HG02588 (cell line): ENCODE measurements around the gene CCDC88B.

Source experiments
- ATAC-seq: cut with Tn5 transposase; IDR thresholded peaks from one replicate; pipeline ENCODE4 v1.9.1; 2021; ENCODE audit warnings: mild to moderate bottlenecking, moderate library complexity; ENCODE audit not compliant: unreplicated experiment

CCDC88B gene, protein sequence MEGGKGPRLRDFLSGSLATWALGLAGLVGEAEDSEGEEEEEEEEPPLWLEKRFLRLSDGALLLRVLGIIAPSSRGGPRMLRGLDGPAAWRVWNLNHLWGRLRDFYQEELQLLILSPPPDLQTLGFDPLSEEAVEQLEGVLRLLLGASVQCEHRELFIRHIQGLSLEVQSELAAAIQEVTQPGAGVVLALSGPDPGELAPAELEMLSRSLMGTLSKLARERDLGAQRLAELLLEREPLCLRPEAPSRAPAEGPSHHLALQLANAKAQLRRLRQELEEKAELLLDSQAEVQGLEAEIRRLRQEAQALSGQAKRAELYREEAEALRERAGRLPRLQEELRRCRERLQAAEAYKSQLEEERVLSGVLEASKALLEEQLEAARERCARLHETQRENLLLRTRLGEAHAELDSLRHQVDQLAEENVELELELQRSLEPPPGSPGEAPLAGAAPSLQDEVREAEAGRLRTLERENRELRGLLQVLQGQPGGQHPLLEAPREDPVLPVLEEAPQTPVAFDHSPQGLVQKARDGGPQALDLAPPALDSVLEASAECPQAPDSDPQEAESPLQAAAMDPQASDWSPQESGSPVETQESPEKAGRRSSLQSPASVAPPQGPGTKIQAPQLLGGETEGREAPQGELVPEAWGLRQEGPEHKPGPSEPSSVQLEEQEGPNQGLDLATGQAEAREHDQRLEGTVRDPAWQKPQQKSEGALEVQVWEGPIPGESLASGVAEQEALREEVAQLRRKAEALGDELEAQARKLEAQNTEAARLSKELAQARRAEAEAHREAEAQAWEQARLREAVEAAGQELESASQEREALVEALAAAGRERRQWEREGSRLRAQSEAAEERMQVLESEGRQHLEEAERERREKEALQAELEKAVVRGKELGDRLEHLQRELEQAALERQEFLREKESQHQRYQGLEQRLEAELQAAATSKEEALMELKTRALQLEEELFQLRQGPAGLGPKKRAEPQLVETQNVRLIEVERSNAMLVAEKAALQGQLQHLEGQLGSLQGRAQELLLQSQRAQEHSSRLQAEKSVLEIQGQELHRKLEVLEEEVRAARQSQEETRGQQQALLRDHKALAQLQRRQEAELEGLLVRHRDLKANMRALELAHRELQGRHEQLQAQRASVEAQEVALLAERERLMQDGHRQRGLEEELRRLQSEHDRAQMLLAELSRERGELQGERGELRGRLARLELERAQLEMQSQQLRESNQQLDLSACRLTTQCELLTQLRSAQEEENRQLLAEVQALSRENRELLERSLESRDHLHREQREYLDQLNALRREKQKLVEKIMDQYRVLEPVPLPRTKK (N-terminal part only)

DNA sequence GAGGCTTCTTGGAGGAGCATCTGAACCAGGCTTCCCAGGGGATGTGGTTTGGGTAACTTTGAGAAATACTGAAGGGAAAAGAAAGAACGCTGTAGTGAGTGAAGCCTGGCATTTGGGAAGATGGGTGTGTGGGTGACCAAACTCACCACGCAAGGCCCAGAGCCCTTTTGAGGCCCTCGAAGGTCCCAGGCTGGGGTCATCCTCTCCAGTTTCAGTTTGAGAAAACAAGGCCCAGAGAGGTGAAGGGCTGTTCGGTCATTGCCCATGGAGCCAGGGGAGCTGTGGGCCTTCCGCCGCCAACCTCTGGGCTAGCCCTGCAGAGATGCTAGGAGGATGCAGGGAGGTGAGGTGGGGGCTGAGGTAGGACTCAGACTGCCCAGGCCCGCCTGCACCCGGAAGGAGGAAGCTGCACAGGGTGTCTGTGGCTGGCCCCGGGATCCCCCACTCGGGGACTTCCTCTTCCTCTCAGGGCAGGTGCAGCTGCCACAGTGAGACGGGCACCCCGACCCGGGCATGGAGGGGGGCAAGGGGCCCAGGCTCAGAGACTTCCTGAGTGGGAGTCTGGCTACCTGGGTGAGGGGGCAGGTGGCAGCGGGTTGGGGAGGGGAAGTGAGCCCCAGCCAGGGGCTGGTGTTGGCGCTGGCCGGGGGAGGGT is at the start of gene CCDC88B:
CCDC88B (plus strand) TSS at position 451 of the 655 bp plus-strand sequence; CDS start at position 514, 63 bp downstream.
- ATAC-seq, result peak; percentile 46

DNA sequence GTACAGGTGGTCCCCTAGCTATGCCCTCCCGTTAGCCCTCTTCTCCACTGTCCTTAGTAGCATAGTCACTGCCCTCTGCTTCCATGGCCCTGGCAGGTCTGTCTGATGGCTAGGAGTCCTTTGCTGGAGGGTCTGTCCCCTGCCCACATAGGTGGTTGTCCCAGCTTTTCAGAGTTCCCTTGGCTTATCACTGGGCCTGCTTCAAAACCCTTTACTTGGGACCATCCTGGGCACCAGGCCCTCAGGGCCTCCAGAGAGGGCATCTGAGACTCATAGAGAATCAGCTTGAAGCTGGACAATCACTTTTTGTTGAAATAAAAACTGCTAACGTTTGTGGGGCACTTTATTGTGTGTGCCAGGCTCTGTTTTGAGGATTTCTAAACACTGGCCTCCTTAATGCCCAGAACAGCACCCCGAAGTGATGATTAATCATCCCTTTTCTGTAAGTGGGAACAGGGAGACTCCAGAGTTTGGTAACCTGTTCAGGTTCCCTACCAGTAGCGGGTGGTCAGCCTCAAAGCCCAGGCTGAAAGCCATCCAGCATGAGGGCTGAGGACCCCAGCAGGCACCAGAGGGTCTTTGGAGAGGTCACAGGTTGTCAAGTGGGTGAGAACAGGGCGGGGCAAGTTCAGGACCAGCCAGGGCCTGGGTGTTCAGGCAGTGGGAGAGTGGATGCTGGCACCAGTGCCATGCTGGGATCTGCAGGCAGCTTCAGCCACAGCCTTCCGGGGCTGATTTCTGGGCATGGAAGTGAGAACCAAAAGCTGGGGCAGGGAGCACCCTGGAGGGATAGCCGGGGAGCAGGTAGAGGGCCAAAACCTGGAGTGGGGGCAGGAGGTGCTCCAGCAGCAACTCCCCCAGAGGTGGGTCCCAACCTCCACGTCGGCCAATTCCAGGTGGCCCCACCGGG is 49.4 kb upstream of the CCDC88B start:
- no peak for ATAC-seq

DNA sequence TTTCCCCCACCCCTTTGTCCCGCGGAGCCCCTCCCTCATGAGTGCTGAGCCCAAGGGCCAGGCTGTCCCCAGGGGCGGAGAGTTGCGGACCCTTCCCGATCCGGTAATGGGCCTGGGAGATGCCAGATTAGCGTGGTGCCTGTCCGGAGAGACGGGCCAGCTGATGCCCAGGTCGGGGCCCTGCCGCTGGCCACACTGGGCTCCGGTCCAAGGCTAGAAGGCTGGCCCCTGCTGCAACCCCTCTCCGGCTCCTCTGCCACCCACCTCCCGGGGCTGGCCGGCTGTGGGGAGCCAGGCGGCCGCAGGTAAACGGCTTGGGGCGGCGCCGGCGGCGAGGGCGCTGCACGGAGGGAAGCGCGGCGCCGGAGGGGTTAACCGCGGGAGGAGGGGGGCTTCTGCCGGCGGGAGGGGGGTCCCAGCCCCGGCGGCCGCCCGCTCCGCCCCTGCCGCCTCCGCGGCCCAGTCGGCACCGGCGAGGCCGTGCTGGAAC is 48.7 kb upstream of the CCDC88B start, which contains the start of gene KCNK4:
KCNK4 (plus strand) TSS at position 41 of the 490 bp plus-strand sequence. CDS start 1,717 bp downstream, outside the sequence.
- ATAC-seq, result no peak

DNA sequence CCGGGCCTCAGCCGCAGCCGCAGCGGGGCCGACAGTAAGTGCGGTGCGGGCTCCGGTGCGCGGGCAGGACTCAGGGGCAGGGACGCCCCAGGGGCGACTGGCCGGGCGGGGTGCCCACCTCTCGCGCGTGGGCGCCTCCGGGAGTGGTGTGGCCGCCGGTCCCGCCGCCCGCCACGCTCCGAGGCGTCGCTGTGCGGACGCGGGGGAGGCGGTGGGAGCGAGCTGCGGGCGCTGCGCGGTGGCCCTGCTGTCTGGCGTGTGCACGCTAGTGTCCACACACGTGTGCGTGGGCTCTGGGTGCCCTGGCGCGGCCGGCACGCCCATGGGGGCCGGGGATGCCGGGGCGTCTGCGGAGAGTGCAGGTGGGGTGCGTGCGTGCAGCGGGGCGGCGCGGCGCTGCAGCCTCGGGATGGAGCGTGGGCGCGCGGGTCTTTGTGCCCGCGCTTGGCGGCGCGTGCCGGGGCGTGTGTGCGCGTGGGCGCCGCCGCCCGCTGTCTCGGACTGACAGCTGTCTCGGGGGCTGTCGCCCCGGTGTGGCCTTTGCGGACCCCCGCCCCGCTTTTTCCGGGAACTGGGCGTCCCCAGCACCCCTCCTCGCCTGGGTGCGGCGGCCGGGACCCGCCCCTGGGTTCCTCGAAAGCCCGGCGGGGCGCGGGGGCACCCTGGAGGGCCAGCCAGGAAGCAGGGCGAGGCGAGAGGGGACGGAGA is 48.1 kb upstream of the CCDC88B start:
- no peak for ATAC-seq

DNA sequence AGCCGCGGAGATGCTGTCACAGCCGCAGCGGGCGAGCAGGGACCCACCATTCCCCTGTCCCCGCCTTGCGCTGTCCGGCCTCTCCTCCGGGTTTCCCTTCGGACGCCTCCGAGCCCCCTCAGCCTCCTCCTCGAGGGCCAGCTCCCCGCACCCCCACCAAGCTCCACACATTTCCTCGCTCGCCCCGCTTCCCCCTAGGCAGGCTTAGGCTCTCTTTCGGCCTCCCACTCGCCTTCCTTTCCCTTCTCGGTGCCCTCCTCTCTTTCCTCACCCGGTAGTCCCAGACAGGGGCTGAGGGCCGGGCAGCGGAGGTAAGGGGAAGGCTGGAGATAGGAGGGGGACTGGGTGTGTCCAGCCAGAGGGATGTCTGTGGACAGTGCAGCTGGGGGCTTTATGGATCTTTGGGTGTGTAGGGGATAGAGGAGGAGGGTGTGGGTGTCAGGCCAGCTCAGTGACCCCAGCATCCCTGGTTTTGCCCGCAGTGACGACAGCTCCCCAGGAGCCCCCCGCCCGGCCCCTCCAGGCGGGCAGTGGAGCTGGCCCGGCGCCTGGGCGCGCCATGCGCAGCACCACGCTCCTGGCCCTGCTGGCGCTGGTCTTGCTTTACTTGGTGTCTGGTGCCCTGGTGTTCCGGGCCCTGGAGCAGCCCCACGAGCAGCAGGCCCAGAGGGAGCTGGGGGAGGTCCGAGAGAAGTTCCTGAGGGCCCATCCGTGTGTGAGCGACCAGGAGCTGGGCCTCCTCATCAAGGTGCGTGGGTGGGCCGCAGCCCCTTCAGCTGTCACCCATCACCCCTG is 47.3 kb upstream of the CCDC88B start:
- no peak for ATAC-seq

DNA sequence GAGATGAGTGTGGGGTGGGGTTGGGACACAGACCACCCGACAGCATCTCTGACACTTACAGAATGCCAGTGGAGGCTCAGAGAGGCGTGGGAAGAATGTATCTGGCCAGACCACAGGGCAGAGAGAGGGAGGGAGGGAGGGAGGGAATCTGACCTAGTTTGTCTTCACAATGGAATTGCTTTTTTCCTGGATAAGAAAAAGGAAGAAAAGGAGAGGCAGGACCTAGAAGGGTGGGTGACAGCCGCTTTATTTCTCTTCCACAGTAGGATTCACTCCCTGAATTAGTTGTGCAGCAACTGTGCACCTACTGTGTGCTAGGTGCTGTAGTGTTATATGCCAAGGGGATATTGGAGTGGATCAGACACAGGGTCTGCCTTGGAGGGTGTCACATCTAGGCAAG is 45.2 kb upstream of the CCDC88B start:
- ATAC-seq, result no peak

DNA sequence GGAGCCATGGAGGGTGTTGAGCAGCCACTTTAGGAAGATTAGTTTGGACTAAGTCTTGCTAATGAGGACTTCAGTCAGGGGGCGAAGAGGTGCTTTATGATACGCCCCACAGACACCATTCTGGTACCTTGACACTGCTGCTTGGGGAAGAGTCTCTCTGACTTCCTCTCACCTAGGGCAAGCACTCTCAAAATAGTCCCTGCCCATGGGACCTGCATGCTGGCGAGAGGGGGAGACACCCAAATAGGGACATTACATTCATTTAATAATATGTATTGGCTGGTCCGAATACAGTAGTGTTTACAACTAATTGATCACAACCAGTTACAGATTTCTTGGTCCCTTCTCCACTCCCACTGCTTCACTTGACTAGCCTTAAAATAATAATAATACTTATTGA is 44.2 kb upstream of the CCDC88B start:
- ATAC-seq, result no peak

DNA sequence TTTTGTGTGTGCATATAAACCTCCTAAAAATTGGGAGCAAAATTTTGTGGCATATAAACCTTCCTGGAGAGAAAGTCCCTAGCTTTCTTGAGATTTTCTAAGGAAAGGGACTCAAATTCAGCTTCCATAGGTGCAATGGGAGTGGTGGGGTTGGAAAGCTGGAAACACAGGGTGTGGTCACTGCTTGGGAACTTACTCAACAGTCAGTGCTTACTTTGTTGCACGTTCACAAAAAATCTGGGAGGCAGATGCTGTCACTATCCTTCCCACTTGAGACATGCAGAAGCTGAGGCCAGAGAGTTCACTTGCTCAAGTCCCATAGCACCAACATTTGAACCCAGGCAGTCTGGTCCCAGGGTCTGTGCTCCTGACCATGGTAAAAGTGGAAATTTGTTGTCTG is 43.8 kb upstream of the CCDC88B start:
- no peak for ATAC-seq

DNA sequence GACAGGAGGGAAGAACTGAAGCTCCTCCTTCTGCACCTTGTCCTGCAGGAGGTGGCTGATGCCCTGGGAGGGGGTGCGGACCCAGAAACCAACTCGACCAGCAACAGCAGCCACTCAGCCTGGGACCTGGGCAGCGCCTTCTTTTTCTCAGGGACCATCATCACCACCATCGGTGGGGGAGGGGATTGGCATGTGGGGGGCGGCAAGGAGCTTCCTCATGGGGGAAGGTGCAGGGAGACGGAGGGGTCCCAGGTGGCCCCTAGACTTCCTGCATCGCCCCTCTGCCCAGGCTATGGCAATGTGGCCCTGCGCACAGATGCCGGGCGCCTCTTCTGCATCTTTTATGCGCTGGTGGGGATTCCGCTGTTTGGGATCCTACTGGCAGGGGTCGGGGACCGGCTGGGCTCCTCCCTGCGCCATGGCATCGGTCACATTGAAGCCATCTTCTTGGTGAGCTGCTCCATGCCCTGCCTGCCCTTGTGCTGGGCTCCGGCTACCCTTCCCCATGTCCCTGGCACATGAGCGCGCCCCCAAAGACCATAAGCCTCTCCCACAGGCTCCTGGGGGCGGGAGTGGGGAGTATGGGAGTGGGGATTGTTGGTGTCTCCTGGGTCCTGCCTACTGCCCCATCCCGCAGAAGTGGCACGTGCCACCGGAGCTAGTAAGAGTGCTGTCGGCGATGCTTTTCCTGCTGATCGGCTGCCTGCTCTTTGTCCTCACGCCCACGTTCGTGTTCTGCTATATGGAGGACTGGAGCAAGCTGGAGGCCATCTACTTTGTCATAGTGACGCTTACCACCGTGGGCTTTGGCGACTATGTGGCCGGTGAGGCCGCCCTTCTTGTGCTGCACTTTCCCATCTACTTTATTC is 42.9 kb upstream of the CCDC88B start:
- no peak for ATAC-seq

DNA sequence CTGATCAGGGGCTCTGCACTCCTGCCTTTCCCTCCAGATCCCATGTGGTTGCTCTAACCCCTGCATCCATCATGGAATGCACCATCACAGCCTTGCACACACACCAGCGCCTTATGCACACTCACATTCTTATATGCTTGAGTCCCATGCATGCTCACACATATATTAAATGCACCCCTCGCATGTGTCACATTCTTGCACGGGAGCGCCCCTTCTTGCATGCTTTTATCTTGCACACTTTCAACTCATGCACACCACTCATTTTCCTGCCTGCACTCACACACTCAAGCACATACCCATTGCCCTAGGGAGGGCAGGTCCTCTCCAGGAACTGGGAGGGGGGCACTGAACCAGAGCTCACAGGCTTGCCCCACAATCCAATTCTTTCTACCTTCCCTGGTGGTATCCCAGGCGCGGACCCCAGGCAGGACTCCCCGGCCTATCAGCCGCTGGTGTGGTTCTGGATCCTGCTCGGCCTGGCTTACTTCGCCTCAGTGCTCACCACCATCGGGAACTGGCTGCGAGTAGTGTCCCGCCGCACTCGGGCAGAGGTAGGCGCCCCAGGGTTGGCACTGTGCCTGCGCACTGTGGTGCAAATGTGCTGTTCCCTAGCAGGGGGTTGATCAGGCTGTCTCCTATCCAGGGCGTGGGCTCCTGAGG is 42.2 kb upstream of the CCDC88B start:
- no peak for ATAC-seq

DNA sequence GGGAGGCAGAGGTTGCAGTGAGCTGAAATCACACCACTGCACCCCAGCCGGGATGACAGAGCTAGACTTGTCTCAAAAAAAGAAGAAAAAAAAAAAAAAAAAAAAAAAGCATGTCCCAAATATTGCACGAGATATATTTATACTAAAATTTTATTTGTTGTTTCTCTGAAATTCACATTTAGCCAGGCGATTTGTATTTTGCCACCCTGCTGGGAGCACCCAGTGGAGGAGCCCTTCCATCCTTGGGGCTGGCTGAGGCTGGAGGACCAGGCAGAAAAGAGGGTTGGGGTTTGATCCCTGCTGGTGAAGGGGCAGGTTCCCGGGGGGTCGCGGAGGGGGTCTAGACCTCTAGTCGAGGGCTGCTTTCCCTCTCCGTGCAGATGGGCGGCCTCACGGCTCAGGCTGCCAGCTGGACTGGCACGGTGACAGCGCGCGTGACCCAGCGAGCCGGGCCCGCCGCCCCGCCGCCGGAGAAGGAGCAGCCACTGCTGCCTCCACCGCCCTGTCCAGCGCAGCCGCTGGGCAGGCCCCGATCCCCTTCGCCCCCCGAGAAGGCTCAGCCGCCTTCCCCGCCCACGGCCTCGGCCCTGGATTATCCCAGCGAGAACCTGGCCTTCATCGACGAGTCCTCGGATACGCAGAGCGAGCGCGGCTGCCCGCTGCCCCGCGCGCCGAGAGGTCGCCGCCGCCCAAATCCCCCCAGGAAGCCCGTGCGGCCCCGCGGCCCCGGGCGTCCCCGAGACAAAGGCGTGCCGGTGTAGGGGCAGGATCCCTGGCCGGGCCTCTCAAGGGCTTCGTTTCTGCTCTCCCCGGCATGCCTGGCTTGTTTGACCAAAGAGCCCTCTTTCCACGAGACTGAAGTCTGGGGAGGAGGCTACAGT is 40.8 kb upstream of the CCDC88B start:
- ATAC-seq, result no peak

DNA sequence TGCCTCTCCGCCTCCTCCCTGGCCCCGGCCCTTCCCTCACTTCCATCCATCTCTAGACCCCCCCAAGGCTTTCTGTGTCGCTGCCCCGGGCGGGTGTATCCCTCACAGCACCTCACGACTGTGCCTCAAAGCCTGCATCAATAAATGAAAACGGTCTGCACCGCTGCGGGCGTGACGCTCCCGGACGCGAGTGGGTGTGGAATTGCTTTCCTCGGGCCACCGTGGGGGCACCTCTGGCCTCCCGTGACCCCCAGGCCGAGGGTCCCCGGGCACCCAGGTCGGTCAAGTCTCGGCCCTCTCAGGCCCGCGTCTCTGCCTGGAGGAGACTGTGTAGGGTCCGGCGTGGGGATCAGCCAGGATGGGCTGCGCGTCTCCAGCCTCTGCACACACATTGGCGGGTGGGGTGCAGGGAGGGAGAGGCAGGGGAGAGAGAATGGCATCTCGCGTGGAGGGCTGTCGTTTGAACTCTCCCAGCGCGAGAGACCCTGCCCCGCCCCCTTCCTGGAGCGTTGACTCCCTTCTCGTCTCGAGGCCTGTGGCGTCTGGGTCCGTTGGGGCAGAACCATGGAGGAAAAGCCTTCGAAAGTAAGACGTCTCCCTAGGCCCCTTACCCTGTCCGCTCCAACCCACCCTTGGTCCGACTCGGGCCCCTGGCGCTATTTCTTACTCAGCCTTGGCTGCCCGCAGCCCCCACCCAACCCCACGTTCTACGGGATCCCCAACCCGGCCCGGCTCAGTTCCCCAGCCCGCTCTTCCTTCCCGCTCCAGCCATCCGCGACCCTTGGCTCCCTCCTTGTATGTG is 40.0 kb upstream of the CCDC88B start, which contains the start of gene CATSPERZ:
CATSPERZ (plus strand) TSS at position 512 of the 802 bp plus-strand sequence; CDS start at position 565, 53 bp downstream.
- ATAC-seq, result no peak

DNA sequence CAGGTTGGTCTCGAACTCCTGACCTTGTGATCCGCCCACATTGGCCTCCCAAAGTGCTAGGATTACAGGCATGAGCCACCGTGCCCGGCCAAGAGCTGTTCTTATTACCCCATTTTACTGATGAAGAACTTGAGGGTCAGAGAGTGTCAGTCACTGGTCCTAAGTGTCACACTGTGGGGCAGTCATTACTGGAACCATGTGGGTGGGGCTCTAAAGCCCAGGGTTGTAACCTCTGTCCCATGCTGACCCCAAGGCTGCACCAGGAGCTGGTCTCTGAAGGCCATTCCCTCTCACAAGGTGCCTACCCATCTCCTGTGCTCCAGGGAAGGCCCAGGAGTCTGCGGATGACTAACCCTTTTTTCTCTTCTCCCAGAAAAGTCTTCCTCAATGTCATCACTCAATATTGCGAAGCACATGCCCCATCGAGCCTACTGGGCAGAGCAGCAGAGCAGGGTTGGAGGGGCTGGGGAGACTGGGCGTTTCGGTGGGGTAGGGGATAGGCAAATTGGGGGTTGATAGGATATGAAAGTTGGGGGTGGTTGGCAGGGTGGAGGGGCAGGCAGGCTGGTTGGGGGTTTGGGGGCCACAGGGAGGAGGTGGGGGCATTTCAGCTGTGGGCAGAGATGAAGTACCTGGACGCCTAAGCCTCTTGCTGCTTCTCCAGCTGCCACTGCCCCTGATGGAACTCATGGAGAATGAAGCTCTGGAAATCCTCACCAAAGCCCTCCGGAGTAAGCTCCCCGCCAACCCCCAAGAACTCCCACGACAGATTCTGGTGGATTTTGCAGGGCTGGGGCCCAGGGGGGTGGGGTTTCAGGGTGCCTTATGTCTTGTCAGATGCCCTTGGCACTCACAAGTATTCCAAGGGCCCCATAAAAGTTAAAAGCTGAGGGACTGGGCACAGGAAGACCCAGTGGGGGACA is 36.6 kb upstream of the CCDC88B start:
- ATAC-seq, result no peak
